RCC 7860 (cell line): ENCODE measurements around the gene PLA1A.
"Not testable (repeated sequence)": the region's sequence is repeated elsewhere in the genome, so short reads cannot be mapped to it uniquely, and the experiment has no call there.

ENCODE experiments used
- DNase-seq: peaks from one replicate; pipeline ENCODE4 v3.0.0-alpha.2; 2015; ENCODE audit warnings: low spot score
- FAIRE-seq: peaks from 2 replicates; lab custom pipeline; 2012; peaks lifted over from hg19 to GRCh38; lab: Jason Lieb, UNC

Gene PLA1A

GRCh38 chr3:119662604-119663373 lies 65.1 kb downstream of the PLA1A start:
- no peak for DNase-seq
- no peak for FAIRE-seq

GRCh38 chr3:119663885-119664284 lies 66.2 kb downstream of the PLA1A start:
- DNase-seq (no peak), FAIRE-seq (no peak)

GRCh38 chr3:119664370-119664769 lies 66.7 kb downstream of the PLA1A start:
- DNase-seq (no peak), FAIRE-seq (no peak)

GRCh38 chr3:119664850-119665379 lies 67.2 kb downstream of the PLA1A start:
- DNase-seq: peak; percentile 84
- FAIRE-seq: no peak

GRCh38 chr3:119665954-119666559 lies 68.4 kb downstream of the PLA1A start:
- FAIRE-seq: no peak
- no peak for DNase-seq

- no peak for DNase-seq
- no peak for FAIRE-seq
Measured at GRCh38 chr3:119669906-119670570, 72.4 kb downstream of the PLA1A start.

- no peak for DNase-seq
- no peak for FAIRE-seq
Measured at GRCh38 chr3:119672776-119673175, 75.1 kb downstream of the PLA1A start.

GRCh38 chr3:119673875-119674274 lies 76.2 kb downstream of the PLA1A start:
- no peak for FAIRE-seq
- DNase-seq: no peak

GRCh38 chr3:119675188-119675874 lies 77.6 kb downstream of the PLA1A start:
- DNase-seq: no peak
- no peak for FAIRE-seq

- DNase-seq: no peak
- no peak for FAIRE-seq
Measured at GRCh38 chr3:119676020-119676419, 78.3 kb downstream of the PLA1A start.

- DNase-seq (peak; percentile 94), FAIRE-seq (peak; percentile 85)
Measured at GRCh38 chr3:119676771-119677640, 79.3 kb downstream of the PLA1A start, which contains the start of gene COX17. Gene COX17, minus strand, starts transcription at chr3:119677406. Its CDS starts 96 bp downstream, at chr3:119677310.

GRCh38 chr3:119677641-119677934 lies 79.9 kb downstream of the PLA1A start:
- FAIRE-seq: no peak
- DNase-seq: no peak

- FAIRE-seq: not testable (repeated sequence)
Measured at GRCh38 chr3:119678209-119678608, 80.5 kb downstream of the PLA1A start.

More at GRCh38 chr3:119678209-119678608, 80.5 kb downstream of the PLA1A start:
- not testable (repeated sequence) for DNase-seq
